ENCODE data around the gene TBC1D5. TPM values are rescaled to one million over a fixed set of nuclear protein-coding genes. Genes with fewer than 3 reads are reported as not detected.
"Not testable (repeated sequence)": the region's sequence is repeated elsewhere in the genome, so short reads cannot be mapped to it uniquely, and the experiment has no call there.

TBC1D5 gene
- total RNA-seq, 1 donor from 2014 or later = 67.1 TPM

DNA sequence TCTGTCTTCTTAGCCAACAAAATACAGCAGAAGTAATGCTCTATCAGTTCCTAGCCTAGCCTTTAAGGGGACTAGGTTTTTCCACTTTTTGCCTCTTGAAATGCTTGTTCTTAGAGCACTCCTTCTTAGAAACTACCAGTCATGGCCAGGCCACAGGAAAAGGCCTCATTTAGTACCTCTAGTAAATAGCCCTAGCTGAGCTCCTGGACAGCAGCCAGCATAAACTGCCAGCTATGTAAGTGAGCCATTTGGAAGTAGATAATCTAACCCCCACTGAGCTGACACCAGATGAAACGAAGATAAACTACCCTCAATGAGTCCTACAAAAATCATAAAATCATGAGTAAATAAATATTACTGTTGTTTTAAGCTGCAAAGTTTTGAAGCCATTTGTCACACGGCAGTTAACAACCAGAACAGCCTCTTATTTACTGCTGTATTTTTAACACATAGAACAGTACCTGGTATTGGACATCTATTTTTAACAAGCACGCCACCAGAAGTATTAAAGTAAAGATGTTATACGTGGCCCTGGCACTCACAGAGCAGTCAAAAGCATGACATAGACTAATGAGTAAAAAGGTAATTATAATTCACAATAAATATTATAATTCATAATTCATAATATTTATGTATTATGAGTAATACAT is 12.0 kb downstream of the TBC1D5 start:
- Histone ChIP-seq H3K4me3 (ENCODE audit: low read depth, low read length) (no peak overlapping the region), H3K27me3 (ENCODE audit: control insufficient read depth, insufficient read depth, low read length) (no peaks in the 10 kb centered on the region), H3K36me3 (ENCODE audit: control insufficient read depth, insufficient read depth, low read length) (no peaks in the 10 kb centered on the region)
- no peak for TF ChIP-seq CTCF (IDR thresholded peaks at IDR 0.05; ENCODE audit: insufficient read depth, low read length, severe bottlenecking)
- no peak for DNase-seq (ENCODE audit: low read depth)
- no peak for FAIRE-seq

DNA sequence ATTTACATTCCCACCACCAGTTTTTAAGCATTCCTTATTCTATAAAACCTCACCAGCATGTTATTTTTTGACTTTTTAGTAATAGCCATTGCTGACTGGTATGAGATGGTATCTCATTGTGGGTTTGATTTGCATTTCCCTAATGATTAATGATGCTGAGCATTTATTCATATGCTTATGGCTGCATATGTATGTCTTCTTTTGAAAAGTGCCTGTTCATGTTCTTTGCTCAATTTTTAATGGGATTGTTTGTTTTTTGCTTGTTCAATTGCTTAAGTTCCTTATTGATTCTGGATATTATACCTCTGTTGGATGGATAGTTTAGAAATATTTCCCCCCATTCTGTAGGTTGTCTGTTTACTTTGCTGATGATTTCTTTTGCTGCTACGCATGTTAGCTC is 16.1 kb downstream of the TBC1D5 start:
- DNase-seq (ENCODE audit: low read depth) (no peak), FAIRE-seq (no peak)
- no peaks in the 10 kb centered on the region for H3K36me3 ChIP-seq (ENCODE audit: control insufficient read depth, insufficient read depth, low read length)
- H3K4me3 ChIP-seq (ENCODE audit: low read depth, low read length) = no peak overlapping the region
- TF ChIP-seq CTCF (IDR thresholded peaks at IDR 0.05; ENCODE audit: insufficient read depth, low read length, severe bottlenecking) = no peak
- H3K27me3 ChIP-seq (ENCODE audit: control insufficient read depth, insufficient read depth, low read length) = no peaks in the 10 kb centered on the region

DNA sequence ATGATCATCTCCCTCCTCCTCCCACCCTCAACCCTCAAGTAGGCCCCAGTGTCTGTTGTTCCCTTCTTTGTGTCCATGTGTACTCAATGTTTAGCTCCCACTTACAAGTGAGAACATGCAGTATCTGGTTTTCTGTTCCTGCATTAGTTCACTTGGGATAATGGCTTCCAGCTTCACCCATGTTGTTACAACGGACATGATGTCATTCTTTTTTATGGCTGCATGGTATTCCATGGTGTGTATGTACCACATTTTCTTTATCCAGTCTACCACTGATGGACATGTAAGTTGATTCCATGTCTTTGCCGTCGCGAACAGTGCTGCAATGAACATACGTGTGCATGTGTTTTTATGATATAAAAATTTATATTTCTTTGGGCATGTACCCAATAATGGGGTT is 16.6 kb downstream of the TBC1D5 start:
- not testable (repeated sequence) for H3K4me3 ChIP-seq (ENCODE audit: low read depth, low read length); DNase-seq (ENCODE audit: low read depth); H3K36me3 ChIP-seq (ENCODE audit: control insufficient read depth, insufficient read depth, low read length); FAIRE-seq; H3K27me3 ChIP-seq (ENCODE audit: control insufficient read depth, insufficient read depth, low read length)

- no peaks in the 10 kb centered on the region for H3K27me3 ChIP-seq (ENCODE audit: control insufficient read depth, insufficient read depth, low read length)
- no peak for DNase-seq (ENCODE audit: low read depth)
- H3K4me3 ChIP-seq (ENCODE audit: low read depth, low read length) = no peak overlapping the region
- no peaks in the 10 kb centered on the region for H3K36me3 ChIP-seq (ENCODE audit: control insufficient read depth, insufficient read depth, low read length)
- no peak for FAIRE-seq
- no peak for TF ChIP-seq CTCF (IDR thresholded peaks at IDR 0.05; ENCODE audit: insufficient read depth, low read length, severe bottlenecking)
These were observed 17.5 kb downstream of the TBC1D5 start for GRCh38 chr3:17724948-17725347.

- DNase-seq (ENCODE audit: low read depth) (no peak), FAIRE-seq (no peak)
- Histone ChIP-seq H3K27me3 (ENCODE audit: control insufficient read depth, insufficient read depth, low read length) (no peaks in the 10 kb centered on the region), H3K36me3 (ENCODE audit: control insufficient read depth, insufficient read depth, low read length) (no peaks in the 10 kb centered on the region), H3K4me3 (ENCODE audit: low read depth, low read length) (no peak overlapping the region)
- no peak for TF ChIP-seq CTCF (IDR thresholded peaks at IDR 0.05; ENCODE audit: insufficient read depth, low read length, severe bottlenecking)
These were observed 18.3 kb downstream of the TBC1D5 start for GRCh38 chr3:17724122-17724521.

DNA sequence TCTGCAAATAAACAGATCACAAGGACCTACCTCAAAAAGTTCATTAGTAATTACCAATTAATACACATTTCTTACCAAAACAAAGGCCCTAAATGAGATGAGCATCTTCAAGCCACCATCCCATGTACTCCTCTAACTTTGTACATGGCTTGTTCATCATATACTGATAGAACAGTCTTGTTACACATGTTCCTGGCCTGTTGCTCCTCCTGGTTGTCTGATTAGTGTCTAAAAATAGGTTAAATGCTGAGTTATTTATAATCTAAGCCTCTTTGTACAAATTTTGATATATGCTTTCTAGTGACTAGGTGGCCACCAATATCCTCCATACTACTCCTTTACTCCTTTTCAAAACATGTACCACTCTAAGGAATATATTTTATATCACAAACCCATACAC is 25.0 kb downstream of the TBC1D5 start:
- DNase-seq (ENCODE audit: low read depth) (no peak), FAIRE-seq (no peak)
- no peaks in the 10 kb centered on the region for H3K27me3 ChIP-seq (ENCODE audit: control insufficient read depth, insufficient read depth, low read length)
- no peak overlapping the region for H3K4me3 ChIP-seq (ENCODE audit: low read depth, low read length)
- no peak for TF ChIP-seq CTCF (IDR thresholded peaks at IDR 0.05; ENCODE audit: insufficient read depth, low read length, severe bottlenecking)
- no peaks in the 10 kb centered on the region for H3K36me3 ChIP-seq (ENCODE audit: control insufficient read depth, insufficient read depth, low read length)

Data from bronchial epithelial cell (primary cell).